ENCODE data around the gene CNNM1. TPM values are rescaled to one million over a fixed set of nuclear protein-coding genes. Genes with fewer than 3 reads are reported as not detected.

CNNM1 gene
- total and polyA plus RNA-seq, 9 of the 15 experiments (the other 6 are each of a cell fraction or from before 2014, with no cell fraction given) = not detected

- TF ChIP-seq CC2D1A (IDR thresholded peaks at IDR 0.05) = no peak
- TF ChIP-seq MITF (IDR thresholded peaks at IDR 0.05) = no peak
- TF ChIP-seq NCOA6 (IDR thresholded peaks at IDR 0.05) = no peak
- no peak for TF ChIP-seq E2F4 (CRISPR knock-in tag; IDR thresholded peaks at IDR 0.05; ENCODE audit: low read depth)
- no peak for TF ChIP-seq FIP1L1 (IDR thresholded peaks at IDR 0.05; ENCODE audit: low read depth, low read length, poor library complexity, severe bottlenecking)
- TF ChIP-seq HDAC1 (IDR thresholded peaks at IDR 0.05) = no peak
These were observed 39.5 kb downstream of the CNNM1 start (continued) for GRCh38 chr10:99368646-99369045.

GRCh38 chr10:99369126-99369525 is 40.0 kb downstream of the CNNM1 start:
- FAIRE-seq = no peak
- no peak for DNase-seq (ENCODE audit: extremely low read depth in 1 of 4, low spot score in 3 of 4)
- Histone ChIP-seq H3K27me3 (ENCODE audit: control insufficient read depth in 2 of 2, insufficient read depth in 2 of 2, low read length in 2 of 2) (peaks cover 0 to 7% of the 10 kb centered on the region in 2 experiments; a peak in 1 of 5 replicates), H3K4me1 (replicated peaks in 1 of 2; ENCODE audit: control insufficient read depth in 2 of 2, insufficient read depth in 2 of 2, low read length in 2 of 2) (no peaks in the 10 kb centered on the region), H3K4me3 (no peak overlapping the region), H3K9me3 (replicated peaks; ENCODE audit: control insufficient read depth, insufficient read depth, low read depth, low read length) (no peaks in the 10 kb centered on the region), H2AFZ (ENCODE audit: low read depth, low read length) (no peak overlapping the region), H3K4me2 (ENCODE audit: insufficient read depth, low read length) (no peak overlapping the region), H3K9me1 (ENCODE audit: control insufficient read depth, insufficient read depth, low read length) (no peaks in the 10 kb centered on the region), H3K9ac (ENCODE audit: insufficient read depth in 1 of 2, low read depth in 2 of 2, low read length in 2 of 2) (no peak overlapping the region), H3K27ac (ENCODE audit: extremely low read depth, low read depth, low read length) (no peak overlapping the region), H4K20me1 (replicated peaks; ENCODE audit: control insufficient read depth, insufficient read depth, low read length) (no peaks in the 10 kb centered on the region), H3K79me2 (ENCODE audit: control insufficient read depth, insufficient read depth, low read length) (no peaks in the 10 kb centered on the region), H3K36me3 (ENCODE audit: control insufficient read depth, insufficient read depth, low read length) (no peaks in the 10 kb centered on the region)
- 0% methylated on average over 5 of the region's 5 CpGs for WGBS (ENCODE audit: insufficient coverage, low coverage, missing lambda C conversion rate)
- no peak for ATAC-seq
- in situ Hi-C loops (cut with MboI) = no loop called here
- BruUV-seq (replicated peaks) = no TSS peak
- CTCF ChIA-PET (ENCODE audit: low intra/inter-chr PET ratio) = no interaction called here
- intact Hi-C loops (cut with micrococcal nuclease) = no loop called here
- POLR2A ChIA-PET = no interaction called here
- TF ChIP-seq DDX20 (tag; IDR thresholded peaks at IDR 0.05; ENCODE audit: low read depth) (no peak), AFF4 (CRISPR knock-in tag; IDR thresholded peaks at IDR 0.05) (no peak), ZBTB17 (CRISPR knock-in tag; IDR thresholded peaks at IDR 0.05) (no peak), NELFE (IDR thresholded peaks at IDR 0.05; ENCODE audit: insufficient read depth, insufficient read length) (no peak), KDM2B (CRISPR knock-in tag; IDR thresholded peaks at IDR 0.05) (no peak), JUNB (CRISPR knock-in tag; conservative IDR thresholded peaks at IDR 0.05) (no peak), ZNF431 (CRISPR knock-in tag; IDR thresholded peaks at IDR 0.05) (no peak), ETS2 (tag; IDR thresholded peaks at IDR 0.05; ENCODE audit: borderline replicate concordance, poor library complexity, severe bottlenecking) (no peak), KDM4B (IDR thresholded peaks at IDR 0.05; ENCODE audit: borderline replicate concordance in 2 of 2, low read depth in 1 of 2) (no peak), TCFL5 (CRISPR knock-in tag; conservative IDR thresholded peaks at IDR 0.05) (no peak), ZNF253 (CRISPR knock-in tag; conservative IDR thresholded peaks at IDR 0.05) (no peak)
